ENCODE results near the gene DHRS12.

The DHRS12 gene

DNA sequence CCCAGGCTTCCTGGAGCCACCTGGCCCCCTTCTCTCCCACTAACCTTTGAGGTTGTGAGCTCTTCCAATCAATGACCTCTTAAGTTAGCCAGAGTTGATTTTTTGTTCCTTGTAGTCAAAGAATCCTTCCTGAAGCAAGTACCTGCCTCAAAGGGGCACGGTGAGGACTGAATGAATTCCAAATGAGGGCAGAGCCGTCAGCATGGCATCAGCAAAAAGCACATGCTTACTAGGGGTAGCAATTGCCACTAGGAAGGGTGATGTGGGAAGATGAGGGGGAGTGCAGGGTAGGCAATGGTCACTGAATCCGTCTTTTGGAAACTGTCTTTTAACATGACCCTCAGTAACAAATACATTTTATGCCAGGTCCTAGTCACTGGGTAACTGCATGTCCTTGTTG is 15.6 kb upstream of the DHRS12 start:
- H3K36me3 ChIP-seq (ENCODE audit: insufficient read depth, low read length): no peaks in the 10 kb centered on the region
- H2AFZ ChIP-seq (ENCODE audit: low read length): no peak overlapping the region
- no peak overlapping the region for H3K4me2 ChIP-seq (ENCODE audit: low read length)
- H3K4me3 ChIP-seq (ENCODE audit: low read depth, low read length, poor library complexity, severe bottlenecking): no peak overlapping the region
- H3K79me2 ChIP-seq (ENCODE audit: insufficient read depth, low read length): no peaks in the 10 kb centered on the region
- H3K4me1 ChIP-seq (ENCODE audit: insufficient read depth, low read length, severe bottlenecking): peaks cover 75% of the 10 kb centered on the region
- no peak overlapping the region for H3K9ac ChIP-seq (ENCODE audit: low read length)
- no peaks in the 10 kb centered on the region for H3K9me2 ChIP-seq (ENCODE audit: low read depth, low read length)
- no peaks in the 10 kb centered on the region for H4K20me1 ChIP-seq (ENCODE audit: insufficient read depth, low read length)
- H3K27ac ChIP-seq (ENCODE audit: low read depth, low read length, poor library complexity, severe bottlenecking): peak overlapping the region; percentile 97
- no peaks in the 10 kb centered on the region for H3K9me3 ChIP-seq (ENCODE audit: low read length)
- no peaks in the 10 kb centered on the region for H3K27me3 ChIP-seq (ENCODE audit: insufficient read depth, low read length)
- no peaks in the 10 kb centered on the region for H3F3A ChIP-seq (ENCODE audit: insufficient read depth, low read length)
- TF ChIP-seq EZH2 (IDR thresholded peaks at IDR 0.05; ENCODE audit: borderline replicate concordance, low read length) (no peak), CTCF (IDR thresholded peaks at IDR 0.05; ENCODE audit: low read length) (no peak)

GRCh38 chr13:51818781-51819511 is 15.0 kb upstream of the DHRS12 start:
- Histone ChIP-seq H3K27me3 (ENCODE audit: insufficient read depth, low read length) (no peaks in the 10 kb centered on the region), H3K27ac (ENCODE audit: low read depth, low read length, poor library complexity, severe bottlenecking) (no peak overlapping the region), H3F3A (ENCODE audit: insufficient read depth, low read length) (no peaks in the 10 kb centered on the region), H3K36me3 (ENCODE audit: insufficient read depth, low read length) (no peaks in the 10 kb centered on the region), H3K9me3 (ENCODE audit: low read length) (no peaks in the 10 kb centered on the region), H3K79me2 (ENCODE audit: insufficient read depth, low read length) (no peaks in the 10 kb centered on the region), H3K4me3 (ENCODE audit: low read depth, low read length, poor library complexity, severe bottlenecking) (no peak overlapping the region), H3K9ac (ENCODE audit: low read length) (no peak overlapping the region), H2AFZ (ENCODE audit: low read length) (no peak overlapping the region), H3K4me1 (ENCODE audit: insufficient read depth, low read length, severe bottlenecking) (peaks cover 75% of the 10 kb centered on the region), H3K9me2 (ENCODE audit: low read depth, low read length) (no peaks in the 10 kb centered on the region), H4K20me1 (ENCODE audit: insufficient read depth, low read length) (no peaks in the 10 kb centered on the region), H3K4me2 (ENCODE audit: low read length) (no peak overlapping the region)
- TF ChIP-seq EZH2 (IDR thresholded peaks at IDR 0.05; ENCODE audit: borderline replicate concordance, low read length): no peak
- no peak for TF ChIP-seq CTCF (IDR thresholded peaks at IDR 0.05; ENCODE audit: low read length)

- TF ChIP-seq EZH2 (IDR thresholded peaks at IDR 0.05; ENCODE audit: borderline replicate concordance, low read length): no peak
- 0 out of 2 replicates have a peak, but pooled peaks have one; percentile 7 for TF ChIP-seq CTCF (IDR thresholded peaks at IDR 0.05; ENCODE audit: low read length)
- no peak overlapping the region for H2AFZ ChIP-seq (ENCODE audit: low read length)
Measured at GRCh38 chr13:51818276-51818675, 14.3 kb upstream of the DHRS12 start.

More at GRCh38 chr13:51818276-51818675, 14.3 kb upstream of the DHRS12 start:
- H4K20me1 ChIP-seq (ENCODE audit: insufficient read depth, low read length): no peaks in the 10 kb centered on the region
- H3K79me2 ChIP-seq (ENCODE audit: insufficient read depth, low read length): no peaks in the 10 kb centered on the region
- H3K9me2 ChIP-seq (ENCODE audit: low read depth, low read length): no peaks in the 10 kb centered on the region
- no peaks in the 10 kb centered on the region for H3K27me3 ChIP-seq (ENCODE audit: insufficient read depth, low read length)
- H3K9me3 ChIP-seq (ENCODE audit: low read length): no peaks in the 10 kb centered on the region
- H3K4me1 ChIP-seq (ENCODE audit: insufficient read depth, low read length, severe bottlenecking): peaks cover 75% of the 10 kb centered on the region
- no peaks in the 10 kb centered on the region for H3F3A ChIP-seq (ENCODE audit: insufficient read depth, low read length)
- no peak overlapping the region for H3K9ac ChIP-seq (ENCODE audit: low read length)
- H3K36me3 ChIP-seq (ENCODE audit: insufficient read depth, low read length): no peaks in the 10 kb centered on the region
- no peak overlapping the region for H3K4me2 ChIP-seq (ENCODE audit: low read length)
- H3K27ac ChIP-seq (ENCODE audit: low read depth, low read length, poor library complexity, severe bottlenecking): no peak overlapping the region
- H3K4me3 ChIP-seq (ENCODE audit: low read depth, low read length, poor library complexity, severe bottlenecking): no peak overlapping the region

Measured in OCI-LY1 (cell line).